ENCODE data around the gene ELN.
"Not testable (repeated sequence)": the region's sequence is repeated elsewhere in the genome, so short reads cannot be mapped to it uniquely, and the experiment has no call there.

Gene ELN

GRCh38 chr7:74027683-74028320, at the start of gene ELN:
TSS of gene ELN (plus strand) at chr7:74028173. CDS start at chr7:74028188, 15 bp downstream.
- no peak for DNase-seq (ENCODE audit: low read depth, low spot score)

GRCh38 chr7:73978661-73979563, 49.1 kb upstream of the ELN start:
- DNase-seq (ENCODE audit: low read depth, low spot score) = no peak

GRCh38 chr7:73979656-73980055, 48.3 kb upstream of the ELN start:
- not testable (repeated sequence) for DNase-seq (ENCODE audit: low read depth, low spot score)

GRCh38 chr7:73980206-73980605, 47.8 kb upstream of the ELN start:
- no peak for DNase-seq (ENCODE audit: low read depth, low spot score)

GRCh38 chr7:73981933-73982332, 46.0 kb upstream of the ELN start:
- no peak for DNase-seq (ENCODE audit: low read depth, low spot score)

- no peak for DNase-seq (ENCODE audit: low read depth, low spot score)
Measured at GRCh38 chr7:73983437-73984164, 44.4 kb upstream of the ELN start.

- no peak for DNase-seq (ENCODE audit: low read depth, low spot score)
Measured at GRCh38 chr7:73984481-73985205, 43.3 kb upstream of the ELN start.

- no peak for DNase-seq (ENCODE audit: low read depth, low spot score)
Measured at GRCh38 chr7:73985737-73986141, 42.2 kb upstream of the ELN start.

GRCh38 chr7:73986158-73986631, 41.8 kb upstream of the ELN start:
- no peak for DNase-seq (ENCODE audit: low read depth, low spot score)

GRCh38 chr7:73987298-73987697, 40.7 kb upstream of the ELN start:
- DNase-seq (ENCODE audit: low read depth, low spot score) = no peak

- DNase-seq (ENCODE audit: low read depth, low spot score) = no peak
Measured at GRCh38 chr7:73988197-73988596, 39.8 kb upstream of the ELN start.

- no peak for DNase-seq (ENCODE audit: low read depth, low spot score)
Measured at GRCh38 chr7:73991522-73992100, 36.4 kb upstream of the ELN start.

GRCh38 chr7:73992101-73992562, 35.8 kb upstream of the ELN start:
- no peak for DNase-seq (ENCODE audit: low read depth, low spot score)

GRCh38 chr7:73994023-73994422, 34.0 kb upstream of the ELN start:
- no peak for DNase-seq (ENCODE audit: low read depth, low spot score)

GRCh38 chr7:73994761-73995160, 33.2 kb upstream of the ELN start:
- DNase-seq (ENCODE audit: low read depth, low spot score) = no peak

- DNase-seq (ENCODE audit: low read depth, low spot score) = no peak
Measured at GRCh38 chr7:73995330-73995729, 32.6 kb upstream of the ELN start.

- no peak for DNase-seq (ENCODE audit: low read depth, low spot score)
Measured at GRCh38 chr7:73995821-73996511, 32.0 kb upstream of the ELN start.

- DNase-seq (ENCODE audit: low read depth, low spot score) = no peak
Measured at GRCh38 chr7:73997056-73997455, 30.9 kb upstream of the ELN start.

- DNase-seq (ENCODE audit: low read depth, low spot score) = no peak
Measured at GRCh38 chr7:73999664-74000435, 28.1 kb upstream of the ELN start.

Data from activated naive CD8-positive, alpha-beta T cell treated with anti-CD3 and anti-CD28 coated beads, Interleukin-2, amount 50 U/mL, for 16 hours (primary cell).